ENCODE results near the gene MSANTD3.
"Not testable (repeated sequence)": the region's sequence is repeated elsewhere in the genome, so short reads cannot be mapped to it uniquely, and the experiment has no call there.

The MSANTD3 gene

DNA sequence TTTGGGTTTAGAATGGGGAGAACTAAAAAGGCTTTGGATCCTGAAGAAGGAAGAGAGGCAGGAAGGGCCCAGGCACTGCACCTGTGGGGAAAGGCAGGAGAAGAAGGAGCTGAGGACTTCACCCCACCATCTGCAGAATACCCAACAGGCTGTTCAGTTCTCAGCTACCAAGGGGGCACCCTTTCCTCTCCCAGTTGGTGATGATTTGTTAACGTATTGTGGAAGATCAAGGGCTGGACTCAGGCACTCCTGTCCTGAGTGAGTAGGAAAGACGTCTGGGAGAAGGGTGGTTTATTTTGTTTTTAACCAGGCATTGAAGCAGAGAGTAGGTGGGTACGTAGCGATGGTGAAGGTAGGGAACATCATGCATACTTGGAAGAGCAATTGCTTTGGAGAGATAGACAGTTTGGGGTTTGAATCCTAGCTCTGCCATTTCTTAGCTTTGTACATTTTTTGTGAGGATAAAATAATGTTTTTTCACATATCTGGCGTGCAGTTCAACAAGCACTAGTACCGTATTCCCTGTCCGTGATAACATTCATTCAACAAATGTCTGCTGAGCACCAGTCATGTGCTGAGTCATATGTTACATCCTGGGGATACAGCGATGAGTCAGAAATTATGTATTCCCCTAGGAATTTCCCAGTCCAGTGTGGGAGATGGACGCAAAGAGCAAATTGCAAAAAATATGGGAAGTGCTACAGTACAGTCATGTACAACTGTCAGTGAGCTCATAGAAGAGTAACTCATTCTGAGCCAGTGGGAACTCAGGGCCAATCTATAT is 2.1 kb downstream of the MSANTD3 start:
- DNase-seq, result no peak

DNA sequence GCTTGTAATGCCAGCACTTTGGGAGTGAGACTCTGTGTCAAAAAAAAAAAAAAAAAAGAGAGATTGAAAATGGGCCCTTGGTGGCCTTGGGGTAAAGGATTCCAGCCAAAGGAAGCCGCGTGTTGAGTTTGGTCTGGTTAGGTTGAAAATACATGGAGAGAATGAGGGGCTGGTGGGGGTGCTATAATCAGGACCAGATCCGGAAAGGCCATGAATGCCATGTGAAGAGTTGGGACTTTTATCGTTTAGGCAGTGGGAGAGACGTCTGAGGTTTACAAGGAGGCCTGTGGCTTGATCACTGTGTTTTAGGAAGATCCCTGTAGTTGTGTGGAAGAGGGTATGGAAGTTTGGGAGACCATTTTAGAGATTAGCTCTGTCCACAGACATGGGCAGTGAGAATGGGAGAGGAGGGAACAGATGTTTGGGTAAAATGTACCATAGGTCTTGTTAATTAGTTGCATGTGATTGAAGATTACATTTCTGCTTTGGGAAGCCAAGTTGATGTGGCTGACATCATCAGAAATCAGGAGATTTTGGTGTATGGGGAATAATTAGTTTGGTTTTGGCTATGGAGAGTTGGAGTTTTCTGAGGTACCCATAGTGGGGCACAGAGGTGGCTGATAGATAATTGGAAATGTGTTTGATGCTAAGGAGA is 3.5 kb downstream of the MSANTD3 start:
- DNase-seq, result no peak

DNA sequence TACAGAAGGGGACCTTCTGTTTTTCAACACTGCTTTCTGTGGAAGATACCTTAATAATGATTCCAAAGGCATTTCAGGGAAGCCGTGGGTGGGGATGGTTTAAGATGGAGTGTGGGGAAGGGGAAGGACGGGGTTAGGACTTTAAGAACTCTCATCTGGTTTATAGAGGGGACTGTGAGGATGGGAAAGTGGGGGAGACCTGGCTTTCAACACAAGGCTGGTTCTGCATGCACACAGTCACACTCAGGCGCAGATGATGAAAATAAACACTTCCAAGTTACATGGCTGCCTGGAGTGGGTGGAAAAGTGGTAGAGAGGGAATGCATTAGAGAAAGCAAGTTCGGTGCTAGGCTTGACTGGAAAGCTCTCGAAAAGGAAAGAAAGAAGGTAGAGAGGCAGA is 4.9 kb downstream of the MSANTD3 start:
- no peak for DNase-seq

DNA sequence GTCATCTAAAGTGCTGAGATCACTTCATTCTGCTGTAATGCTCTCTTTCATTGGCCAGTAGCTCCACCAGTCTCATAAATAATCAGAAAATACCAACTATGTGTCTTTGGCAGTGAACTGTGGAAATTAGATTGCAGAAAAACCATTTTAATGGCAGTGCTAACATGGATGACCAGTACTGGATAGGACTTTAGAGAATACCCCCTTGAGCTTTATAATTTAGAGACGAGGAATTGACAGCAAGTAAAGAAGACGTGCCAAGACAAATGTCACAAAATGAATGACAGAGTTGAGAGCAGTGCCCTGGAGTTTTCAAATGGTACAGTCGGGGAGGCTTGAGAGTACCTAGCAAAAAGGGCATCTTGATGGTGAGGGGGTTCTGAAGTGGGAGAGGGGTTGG is 5.8 kb downstream of the MSANTD3 start:
- DNase-seq, result no peak

DNA sequence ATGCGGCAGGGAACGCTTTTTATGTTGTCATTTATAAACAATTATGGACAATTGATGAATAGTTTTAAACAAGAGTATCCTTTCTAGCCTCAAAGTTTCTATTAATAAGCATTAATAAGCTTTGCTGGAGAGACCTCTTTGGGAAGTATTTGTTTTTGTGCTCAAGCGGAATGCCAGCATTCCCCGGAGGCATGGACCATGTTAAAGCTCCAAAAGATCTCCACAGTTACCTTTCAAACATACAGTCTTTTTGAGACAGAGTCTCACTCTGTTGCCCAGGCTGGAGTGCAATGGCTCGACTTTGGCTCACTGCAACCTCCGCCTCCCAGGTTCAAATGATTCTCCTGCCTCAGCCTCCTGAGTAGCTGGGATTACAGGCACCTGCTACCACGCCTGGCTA is 9.6 kb downstream of the MSANTD3 start:
- DNase-seq, result no peak

DNA sequence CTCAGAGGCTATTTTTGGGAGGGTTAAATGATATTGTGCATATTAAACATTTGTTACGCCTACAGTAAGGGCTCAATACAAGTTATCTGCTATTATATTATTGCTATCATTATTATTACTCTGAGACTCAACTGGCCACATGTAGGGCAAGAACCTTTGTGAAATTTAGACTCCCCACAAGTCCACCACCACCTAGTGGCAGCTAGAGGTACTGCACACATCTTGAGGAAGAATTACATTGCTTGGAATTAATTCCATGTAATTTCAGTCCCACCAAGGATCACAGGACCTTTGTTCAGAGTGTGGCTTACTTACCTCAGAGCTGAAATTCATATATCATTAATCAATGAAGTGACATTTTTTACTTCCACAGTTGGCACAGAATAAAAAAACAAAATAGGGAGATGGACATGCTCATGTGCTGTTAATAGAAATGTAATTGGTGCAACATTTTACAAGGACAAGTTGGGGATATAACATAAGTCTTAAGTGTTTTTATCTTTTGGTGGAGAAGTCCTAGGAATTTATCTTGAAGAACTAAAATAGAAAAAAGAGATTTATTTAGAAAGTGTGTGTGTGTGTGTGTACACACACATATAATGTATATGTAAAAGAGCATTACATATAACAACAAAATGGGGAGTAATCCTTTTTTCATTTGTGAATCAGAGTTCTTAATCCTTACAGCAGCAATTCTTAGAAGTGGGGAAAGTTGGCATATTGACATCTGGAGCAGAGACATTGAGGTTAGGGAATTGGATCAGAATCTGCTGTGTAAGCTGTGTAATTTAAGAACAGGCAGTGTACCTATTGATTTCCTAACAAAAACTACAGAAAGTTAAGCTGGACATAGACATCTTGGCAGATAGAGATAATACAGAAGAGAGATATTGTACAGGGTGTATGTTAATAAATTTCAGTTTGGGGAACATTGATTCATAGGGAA is 11.2 kb downstream of the MSANTD3 start:
- DNase-seq, result peak; percentile 75

DNA sequence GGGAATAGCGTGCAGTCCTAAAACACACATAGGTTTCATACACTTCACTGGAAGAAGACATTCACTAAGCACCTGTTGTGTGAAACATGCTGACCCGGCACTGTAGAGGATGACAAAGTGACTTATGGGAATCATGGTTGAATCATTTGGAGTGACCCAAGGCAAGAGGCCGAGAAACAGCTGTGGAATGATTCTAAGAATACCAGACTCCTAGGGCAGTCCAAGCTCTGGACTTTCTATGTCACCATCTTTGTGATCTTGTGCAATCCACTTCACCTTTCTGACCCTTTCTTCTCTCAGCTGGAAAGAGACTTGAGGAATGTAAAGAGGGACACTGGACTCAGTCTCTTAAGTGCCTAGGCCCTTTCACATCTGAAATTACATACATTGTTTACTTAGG is 13.1 kb downstream of the MSANTD3 start:
- no peak for DNase-seq

DNA sequence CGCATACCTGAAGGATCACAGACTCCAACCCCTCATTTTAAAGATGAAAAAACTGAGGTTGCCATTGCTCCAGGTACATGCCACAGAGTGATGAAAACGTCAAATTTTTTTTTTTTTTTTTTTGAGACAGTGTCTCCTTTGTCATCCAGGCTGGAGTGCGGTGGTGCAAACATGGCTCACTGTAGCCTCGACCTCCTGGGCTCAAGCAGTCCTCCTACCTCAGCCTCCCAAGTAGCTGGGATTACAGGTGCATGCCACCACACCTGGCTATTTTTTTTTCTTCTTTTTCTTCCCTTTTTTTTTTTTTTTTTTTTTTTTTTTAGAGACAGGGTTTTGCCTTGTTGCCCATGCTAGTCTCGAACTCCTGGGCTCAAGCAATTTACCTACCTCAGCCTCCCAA is 13.5 kb downstream of the MSANTD3 start:
- DNase-seq, result not testable (repeated sequence)

DNA sequence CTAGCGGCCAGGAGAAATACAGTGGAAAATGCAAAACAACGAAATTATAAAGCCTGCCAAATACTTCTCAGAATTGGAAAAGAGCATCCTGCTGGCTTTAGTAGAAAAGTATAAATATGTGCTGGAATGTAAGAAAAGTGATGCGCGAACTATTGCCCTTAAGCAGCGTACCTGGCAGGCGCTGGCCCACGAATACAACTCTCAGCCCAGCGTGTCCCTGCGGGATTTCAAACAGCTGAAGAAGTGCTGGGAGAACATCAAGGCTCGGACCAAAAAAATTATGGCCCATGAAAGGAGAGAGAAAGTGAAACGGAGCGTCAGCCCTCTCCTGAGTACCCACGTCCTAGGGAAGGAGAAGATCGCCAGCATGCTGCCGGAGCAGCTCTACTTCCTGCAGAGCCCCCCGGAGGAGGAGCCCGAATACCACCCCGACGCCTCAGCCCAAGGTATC is 15.0 kb downstream of the MSANTD3 start:
- DNase-seq, result no peak

DNA sequence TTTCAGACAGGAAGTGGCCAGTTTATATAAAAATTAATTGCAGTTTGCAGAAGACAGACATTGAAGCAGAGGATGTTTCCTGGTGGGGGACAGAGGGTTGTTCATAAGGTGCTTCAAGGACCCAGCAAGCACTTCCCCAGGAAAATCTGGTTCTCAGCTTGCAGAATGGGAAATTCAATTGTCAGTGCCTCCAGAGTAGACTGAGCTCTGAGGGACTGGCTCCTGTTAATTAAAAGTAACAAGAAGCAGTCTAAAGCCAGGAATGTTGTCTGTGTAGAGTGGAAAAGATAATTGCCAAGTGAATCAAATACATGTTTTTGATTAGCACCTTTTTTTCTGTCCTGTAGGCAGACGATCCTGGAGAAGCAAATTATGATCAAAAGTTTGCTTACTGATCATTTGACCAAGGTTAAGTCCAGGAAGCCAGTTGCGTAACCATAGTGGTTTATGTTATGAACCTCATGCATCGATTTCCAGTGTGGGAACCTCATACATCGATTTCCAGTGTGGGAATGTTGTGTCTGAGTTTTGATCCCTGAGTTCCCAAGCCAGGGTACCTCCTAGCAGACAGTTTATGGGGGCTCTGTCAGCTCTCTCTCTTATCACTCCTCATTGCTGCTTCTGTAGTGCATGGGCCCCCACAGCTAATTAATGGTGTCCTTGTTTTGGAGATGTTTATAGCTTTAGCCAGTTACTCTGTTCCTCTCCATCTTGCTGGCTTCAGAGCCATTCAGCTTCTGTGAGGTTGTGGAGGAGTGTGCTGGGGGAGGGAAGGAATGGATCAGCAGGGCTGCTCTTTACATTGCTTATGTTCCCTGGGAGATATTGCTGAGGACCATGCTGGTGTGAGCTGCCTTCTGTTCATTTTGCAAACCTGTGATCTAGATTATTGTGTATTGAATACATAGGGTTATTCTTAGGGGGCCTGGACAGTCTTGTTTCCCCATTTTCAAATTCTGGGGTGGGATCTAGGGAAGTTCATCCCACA is 17.1 kb downstream of the MSANTD3 start:
- DNase-seq, result no peak

DNA sequence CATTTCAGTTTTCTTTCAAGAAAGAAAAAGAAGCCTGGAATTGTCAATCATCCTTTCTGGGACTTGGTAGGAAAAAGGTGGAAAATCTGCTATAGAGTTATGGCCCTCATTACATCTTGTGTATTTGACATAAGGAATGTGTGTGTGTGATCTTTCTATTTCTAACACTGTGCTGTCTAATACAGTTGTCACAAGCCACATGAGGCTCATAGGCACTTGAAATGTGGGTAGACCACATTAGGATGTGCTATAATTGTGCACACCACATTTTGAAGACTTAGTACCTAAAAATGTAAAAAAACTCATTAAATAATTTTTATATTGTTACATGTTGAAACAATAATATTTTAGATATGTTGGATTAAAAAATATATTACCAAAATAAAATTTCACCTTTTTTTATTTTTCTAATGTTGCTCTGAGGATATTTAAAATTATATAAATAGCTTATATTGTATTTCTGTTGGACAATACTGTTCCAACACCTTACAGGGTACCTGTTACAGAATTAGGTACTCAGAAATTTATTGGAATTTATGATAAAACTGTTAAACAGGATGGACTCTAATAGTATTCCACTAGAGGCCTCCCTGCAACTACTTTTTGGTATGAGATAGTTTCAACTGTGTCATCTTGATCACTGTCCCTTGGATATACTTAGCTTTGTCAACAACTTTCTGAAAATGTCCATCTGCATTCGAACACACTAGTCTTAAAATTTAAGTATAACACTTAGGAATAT is 18.4 kb downstream of the MSANTD3 start:
- no peak for DNase-seq

DNA sequence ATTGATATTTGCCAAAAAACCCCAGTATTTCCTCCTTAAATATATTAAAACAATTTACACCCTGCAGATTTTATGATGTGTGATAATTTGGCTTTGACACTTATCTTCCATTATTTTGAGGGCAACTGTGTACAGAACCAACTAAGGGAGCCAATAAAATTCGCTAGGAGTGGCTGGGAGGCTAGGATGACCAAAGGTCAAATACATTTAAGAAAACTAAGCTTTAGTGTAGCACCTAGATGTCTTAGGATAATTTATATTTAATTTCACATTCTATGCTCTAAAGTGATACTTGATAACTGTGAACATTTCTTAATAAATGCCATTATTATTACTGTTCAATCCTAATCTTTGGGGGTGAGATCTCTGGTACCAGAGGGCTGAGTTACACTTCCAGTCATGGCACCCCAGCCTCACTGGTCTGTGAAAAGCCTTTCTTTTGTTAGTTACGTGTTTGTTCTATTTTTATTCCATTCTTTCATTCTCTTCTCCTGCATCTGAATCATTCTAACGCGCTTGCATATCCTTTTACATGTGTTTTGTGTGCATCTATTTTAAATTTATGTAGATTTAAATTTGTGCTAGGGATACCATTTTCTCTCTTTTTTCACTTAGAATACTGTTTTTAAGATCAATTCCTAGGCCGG is 19.1 kb downstream of the MSANTD3 start:
- no peak for DNase-seq

DNA sequence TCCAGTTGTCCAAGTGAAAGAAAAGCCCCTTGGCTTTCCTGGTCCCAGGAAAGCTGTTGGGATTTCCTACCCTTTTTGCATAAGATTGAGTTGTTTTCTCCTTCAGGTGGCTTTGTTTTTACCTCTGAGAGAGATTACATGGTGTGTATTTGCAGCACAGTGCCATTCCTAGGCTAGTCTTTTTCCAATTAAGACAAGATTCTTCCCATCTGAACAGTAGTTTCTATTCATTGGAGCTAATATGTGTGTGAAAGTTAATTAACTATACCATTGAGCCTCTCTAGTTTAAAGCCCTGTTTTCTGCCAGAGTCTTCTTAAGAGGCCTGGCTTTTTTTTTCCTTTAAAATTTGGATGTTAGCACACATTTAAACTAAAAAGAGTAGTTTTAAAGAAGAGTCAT is 20.1 kb downstream of the MSANTD3 start:
- no peak for DNase-seq

DNA sequence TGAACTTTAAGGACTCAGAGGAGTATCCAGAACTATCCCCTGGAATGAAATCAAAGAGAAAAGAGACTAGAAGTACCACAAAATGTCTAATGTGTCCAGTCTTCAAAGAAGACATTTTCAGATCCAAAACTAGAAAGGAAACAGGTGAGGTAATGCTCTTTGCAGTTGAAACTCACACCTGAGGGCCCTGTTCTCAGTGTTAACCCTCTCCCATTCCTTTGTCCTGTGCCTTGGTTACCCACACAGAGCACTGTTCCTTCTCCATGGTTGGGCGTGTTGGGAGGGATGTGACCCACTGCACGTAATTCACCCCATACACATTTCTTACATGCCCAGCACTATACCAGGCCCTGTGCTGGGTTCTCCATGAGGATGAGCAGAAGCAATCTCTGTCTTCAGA is 21.3 kb downstream of the MSANTD3 start:
- DNase-seq, result no peak

DNA sequence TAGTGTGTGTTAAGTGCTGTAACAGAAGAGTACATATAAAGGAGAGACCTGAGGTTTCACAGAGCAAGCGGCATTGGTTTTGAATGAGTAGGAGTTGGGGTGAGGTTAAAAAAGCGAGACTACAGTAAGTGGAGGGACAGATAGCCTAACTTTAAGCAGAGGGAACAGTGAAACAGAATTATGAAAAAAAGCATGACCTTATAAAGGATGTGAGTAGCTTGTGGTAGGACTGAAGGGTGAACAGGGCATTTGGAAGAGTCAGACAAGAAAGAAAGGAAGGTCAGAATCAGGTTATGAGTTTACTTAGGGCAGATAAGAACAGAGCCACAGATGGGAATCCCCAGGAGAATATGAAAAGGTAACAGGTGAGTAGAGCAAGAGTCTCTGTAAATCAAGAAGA is 22.5 kb downstream of the MSANTD3 start:
- no peak for DNase-seq

DNA sequence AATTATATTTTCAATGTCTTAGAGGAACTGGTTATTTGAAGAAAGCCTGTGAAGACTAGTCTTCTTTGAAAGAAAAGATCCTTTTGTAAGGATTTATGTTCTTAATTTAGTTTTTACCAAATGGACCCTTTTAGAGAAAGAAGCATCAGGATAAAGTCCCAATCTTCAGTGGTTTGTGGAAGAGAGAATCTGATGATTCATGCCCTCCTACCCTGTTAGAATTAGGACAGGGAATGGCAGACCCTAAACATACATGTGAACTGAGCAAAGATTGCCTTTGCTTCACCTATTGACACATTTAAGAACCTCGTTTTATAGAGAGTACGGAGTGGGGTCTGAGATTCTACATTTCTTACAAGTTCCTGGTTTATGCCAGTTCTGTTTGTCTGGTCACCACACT is 26.0 kb downstream of the MSANTD3 start:
- no peak for DNase-seq

DNA sequence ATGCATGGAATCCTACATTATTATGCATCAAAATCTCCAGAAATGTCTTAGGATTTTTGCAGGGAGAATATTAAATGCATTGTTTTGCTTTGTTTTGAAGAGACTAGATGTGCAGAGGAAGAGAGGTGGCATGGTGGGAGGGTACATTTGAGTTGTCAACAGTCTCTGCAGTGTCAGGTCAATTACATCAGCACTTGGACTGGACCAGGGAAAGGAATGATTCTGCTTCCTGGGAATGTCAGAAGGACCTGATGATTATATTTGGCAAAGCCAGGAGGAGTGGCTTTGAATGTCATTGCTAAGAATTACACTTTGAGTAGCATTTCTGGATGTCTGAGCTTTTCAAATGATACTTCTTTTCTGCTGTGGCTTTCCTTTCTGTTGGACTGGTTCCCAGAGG is 28.5 kb downstream of the MSANTD3 start:
- no peak for DNase-seq

DNA sequence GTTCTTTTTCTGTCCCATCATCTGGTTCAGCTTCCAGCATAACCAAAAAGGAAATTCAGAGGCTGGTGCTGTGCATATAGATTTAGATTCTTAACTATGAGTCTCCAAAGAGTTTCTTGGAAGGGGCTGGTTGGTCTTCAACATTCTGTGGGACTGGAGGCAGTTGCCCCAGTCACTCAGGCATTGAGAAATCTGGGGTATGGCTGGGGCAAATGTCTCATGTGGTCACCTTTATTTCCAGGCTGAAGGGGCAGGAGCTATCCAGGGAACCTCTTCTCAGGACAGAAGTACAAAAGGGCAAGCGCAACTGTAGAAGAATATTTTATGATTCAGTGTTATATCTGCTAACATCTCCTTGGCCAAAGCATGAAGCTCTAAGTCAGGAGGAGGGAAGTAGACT is 30.6 kb downstream of the MSANTD3 start:
- no peak for DNase-seq

DNA sequence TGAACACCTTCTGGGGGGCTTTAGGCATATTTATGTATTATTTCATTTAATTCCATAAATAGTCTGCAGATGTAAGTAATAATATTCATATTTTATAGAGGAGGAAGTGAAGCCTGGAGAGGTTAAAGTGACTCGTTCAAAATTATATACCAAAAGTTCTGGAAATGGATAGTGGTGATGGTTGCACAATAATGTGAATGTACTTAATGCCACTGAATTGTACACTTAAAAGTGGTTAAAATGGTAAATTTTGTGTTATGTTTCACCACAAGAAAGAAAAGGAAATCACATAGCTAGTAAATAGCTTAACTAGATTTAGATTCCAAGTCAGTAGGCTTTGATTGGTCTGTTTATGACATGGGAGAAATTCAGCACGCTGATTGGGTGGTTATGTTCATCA is 33.0 kb downstream of the MSANTD3 start:
- no peak for DNase-seq

DNA sequence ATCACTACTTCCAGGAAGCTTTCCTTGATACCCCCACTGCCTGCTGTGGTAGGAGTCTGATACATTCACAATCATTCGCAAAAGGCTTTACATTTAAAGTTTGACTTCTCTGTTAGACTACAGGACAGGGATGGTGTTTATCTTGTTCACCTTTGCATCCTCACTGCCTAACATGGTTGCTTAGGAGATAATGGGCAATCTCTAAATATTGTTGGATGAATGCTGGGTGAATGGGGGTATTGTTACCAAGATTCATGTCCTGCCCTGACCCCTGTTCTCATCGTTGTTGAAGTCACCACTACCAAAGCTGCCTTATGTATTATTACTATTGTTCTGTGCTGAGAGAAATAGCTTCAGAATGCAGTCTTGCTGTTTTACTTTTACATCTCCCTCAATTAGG is 38.3 kb downstream of the MSANTD3 start:
- DNase-seq, result no peak

DNA sequence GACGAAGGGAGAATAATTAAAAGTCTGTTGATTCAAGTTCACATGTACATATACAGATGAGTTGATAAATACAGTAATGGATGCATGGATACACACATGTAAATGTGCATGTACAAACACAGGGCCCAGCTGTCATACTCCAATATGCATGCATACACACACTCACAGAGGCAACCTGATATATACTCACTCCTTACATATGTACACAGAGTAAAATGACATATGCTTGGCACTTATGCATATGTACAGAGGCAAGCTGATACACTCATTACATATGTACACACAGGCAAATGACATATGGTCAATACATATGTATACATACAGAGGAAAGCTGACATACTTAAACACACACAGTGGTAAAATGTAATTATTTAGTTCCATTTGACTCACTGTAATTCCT is 38.8 kb downstream of the MSANTD3 start:
- no peak for DNase-seq

Measured in activated CD4-positive, alpha-beta T cell treated with anti-CD3 and anti-CD28 coated beads, Interleukin-2, Interleukin-6, amounts not matched to agents 100 ng/mL and 50 ng/mL, durations not matched to agents 16 hours and 8 hours (primary cell).